Measurements from ENCODE around the gene TEX44. TPM values are rescaled to one million over a fixed set of nuclear protein-coding genes. Genes with fewer than 3 reads are reported as not detected.
A peak's percentile ranks its signal among the peaks of the same experiment; 100 is the strongest.

The TEX44 gene
- total RNA-seq, 4 donors from 2014 or later = not detected

DNA sequence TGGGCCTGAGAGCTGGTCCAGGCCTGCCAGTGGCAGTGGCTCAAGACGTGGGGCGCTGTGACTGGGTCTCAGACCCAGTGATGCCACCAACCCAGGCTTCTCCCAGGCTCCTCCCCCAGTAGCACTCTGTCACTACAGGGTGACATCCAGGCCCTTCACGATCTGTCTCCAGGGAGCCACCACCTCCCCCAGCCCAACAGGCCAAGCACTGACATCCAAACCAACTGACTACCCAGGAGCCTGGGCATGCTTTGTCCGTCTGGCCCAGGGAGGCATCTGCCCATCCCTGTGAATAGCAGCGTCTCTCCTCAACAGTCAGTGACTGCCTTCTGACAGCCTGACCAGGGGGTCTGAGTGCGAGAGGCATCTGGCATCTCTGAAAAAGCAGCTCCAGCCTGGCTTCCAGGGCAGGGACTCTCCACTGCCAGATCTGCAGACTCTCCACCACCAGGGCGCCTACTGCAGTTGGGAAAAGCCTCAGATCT, 13.0 kb downstream of the TEX44 start:
- Histone ChIP-seq H3K4me1 (peaks cover 0 to 22% (median 7%) of the 10 kb centered on the region in 4 donors), H3K36me3 (no peaks in the 10 kb centered on the region), H3K9me3 (no peaks in the 10 kb centered on the region), H3K27ac (peak overlapping the region; percentile 75 to 97 (median 92)), H3K27me3 (no peaks in the 10 kb centered on the region), H3K4me3 (no peak overlapping the region)
- TF ChIP-seq POLR2A (IDR thresholded peaks at IDR 0.05) = no peak
- TF ChIP-seq, protein P1, sequence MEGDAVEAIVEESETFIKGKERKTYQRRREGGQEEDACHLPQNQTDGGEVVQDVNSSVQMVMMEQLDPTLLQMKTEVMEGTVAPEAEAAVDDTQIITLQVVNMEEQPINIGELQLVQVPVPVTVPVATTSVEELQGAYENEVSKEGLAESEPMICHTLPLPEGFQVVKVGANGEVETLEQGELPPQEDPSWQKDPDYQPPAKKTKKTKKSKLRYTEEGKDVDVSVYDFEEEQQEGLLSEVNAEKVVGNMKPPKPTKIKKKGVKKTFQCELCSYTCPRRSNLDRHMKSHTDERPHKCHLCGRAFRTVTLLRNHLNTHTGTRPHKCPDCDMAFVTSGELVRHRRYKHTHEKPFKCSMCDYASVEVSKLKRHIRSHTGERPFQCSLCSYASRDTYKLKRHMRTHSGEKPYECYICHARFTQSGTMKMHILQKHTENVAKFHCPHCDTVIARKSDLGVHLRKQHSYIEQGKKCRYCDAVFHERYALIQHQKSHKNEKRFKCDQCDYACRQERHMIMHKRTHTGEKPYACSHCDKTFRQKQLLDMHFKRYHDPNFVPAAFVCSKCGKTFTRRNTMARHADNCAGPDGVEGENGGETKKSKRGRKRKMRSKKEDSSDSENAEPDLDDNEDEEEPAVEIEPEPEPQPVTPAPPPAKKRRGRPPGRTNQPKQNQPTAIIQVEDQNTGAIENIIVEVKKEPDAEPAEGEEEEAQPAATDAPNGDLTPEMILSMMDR (IDR thresholded peaks at IDR 0.05) = no peak
- no peak for DNase-seq

DNA sequence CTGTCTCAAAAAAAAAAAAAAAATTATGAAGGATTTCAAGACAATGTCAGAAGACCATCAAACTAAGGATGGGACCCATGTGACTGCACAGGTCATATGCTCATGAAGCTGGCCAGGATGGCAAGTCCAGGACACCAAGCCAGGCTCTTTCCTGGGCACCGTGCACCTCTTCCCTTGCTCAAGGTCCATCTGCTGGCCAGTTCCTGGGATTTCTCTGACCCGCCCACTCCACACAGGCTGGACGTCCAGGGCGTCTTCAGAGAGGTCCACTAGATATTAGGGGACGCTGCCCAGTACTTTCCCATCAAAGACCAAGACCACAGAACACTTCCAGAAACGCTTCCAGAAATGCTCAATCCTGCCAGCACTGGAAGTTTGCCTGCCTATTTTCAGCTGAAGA, 14.3 kb downstream of the TEX44 start:
- H3K27ac ChIP-seq = peak overlapping the region in 1 of 4 donors; percentile 97
- no peaks in the 10 kb centered on the region for H3K9me3 ChIP-seq
- no peak for DNase-seq
- TF ChIP-seq, protein P1 (IDR thresholded peaks at IDR 0.05) = no peak
- TF ChIP-seq POLR2A (IDR thresholded peaks at IDR 0.05) = no peak
- H3K4me1 ChIP-seq = peaks cover 0 to 30% (median 7%) of the 10 kb centered on the region in 4 donors
- H3K4me3 ChIP-seq = no peak overlapping the region
- H3K27me3 ChIP-seq = no peaks in the 10 kb centered on the region
- no peaks in the 10 kb centered on the region for H3K36me3 ChIP-seq

DNA sequence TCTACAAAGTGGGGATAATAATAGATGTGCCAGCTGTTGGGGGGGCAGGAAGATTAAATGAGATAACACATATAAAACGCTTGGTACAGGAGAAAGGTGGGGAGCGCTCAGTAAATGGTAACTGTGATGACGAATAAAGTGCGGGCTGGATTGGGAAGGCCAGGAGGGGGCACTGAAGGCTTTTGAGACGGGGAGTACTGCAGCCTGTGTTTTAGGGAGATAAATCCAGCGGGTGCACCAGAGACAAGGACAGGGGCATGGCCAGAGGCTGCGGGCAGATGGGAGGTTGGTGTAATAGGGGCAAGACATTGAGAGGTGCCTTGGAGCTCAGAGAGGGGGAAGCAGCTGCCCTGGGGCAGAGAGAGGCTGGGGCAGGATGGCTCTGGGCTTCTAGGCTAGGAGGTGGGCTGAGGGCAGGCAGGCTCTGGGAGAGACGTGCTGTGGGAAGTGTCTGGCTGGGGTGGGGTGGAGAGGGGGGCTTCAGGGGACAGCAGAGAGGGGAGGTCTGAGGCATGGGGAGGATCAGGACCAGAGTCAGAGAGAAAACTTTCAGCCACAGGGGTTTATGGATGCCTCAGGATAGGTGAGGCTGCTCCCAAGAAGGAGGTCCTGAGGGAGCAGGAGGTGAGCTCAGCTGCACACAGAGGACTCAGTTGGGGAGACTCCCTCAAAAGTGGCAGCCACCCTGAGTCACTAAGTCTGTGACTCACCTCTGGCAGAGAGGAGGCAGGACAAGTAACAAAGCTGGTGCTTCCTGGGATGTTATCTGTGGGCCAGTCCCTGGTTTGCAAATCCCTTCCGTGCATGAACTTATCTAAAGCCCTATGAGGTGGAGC, 18.8 kb downstream of the TEX44 start:
- DNase-seq = peak in 1 of 3 donors; percentile 62
- Histone ChIP-seq H3K27me3 (no peaks in the 10 kb centered on the region), H3K9me3 (no peaks in the 10 kb centered on the region), H3K36me3 (no peaks in the 10 kb centered on the region), H3K4me1 (peaks cover 0 to 49% (median 17%) of the 10 kb centered on the region in 4 donors), H3K4me3 (no peak overlapping the region), H3K27ac (peak overlapping the region; percentile 87 to 93 (median 88))
- TF ChIP-seq, protein P1 (IDR thresholded peaks at IDR 0.05) = peak in 1 of 6 experiments; percentile 11
- no peak for TF ChIP-seq POLR2A (IDR thresholded peaks at IDR 0.05)

DNA sequence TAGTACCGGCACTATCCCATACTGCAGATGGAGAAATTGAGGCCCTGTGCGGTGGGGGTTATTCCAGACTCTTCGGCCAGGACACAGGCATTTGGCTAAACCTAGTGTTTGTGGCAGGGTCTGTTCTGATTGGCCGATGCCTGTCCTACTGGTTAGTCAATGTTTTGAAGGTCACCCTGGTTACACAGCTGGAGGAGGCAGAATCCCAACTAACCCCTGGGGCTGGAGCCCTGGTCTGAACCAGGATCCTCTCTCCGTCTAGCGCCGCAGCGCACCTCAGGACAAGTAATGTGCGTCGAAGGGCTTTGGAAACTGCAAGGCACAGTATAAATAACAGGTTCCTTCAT, 19.4 kb downstream of the TEX44 start:
- peak overlapping the region; percentile 87 to 93 (median 88) for H3K27ac ChIP-seq
- TF ChIP-seq, protein P1 (IDR thresholded peaks at IDR 0.05) = no peak
- no peak for TF ChIP-seq POLR2A (IDR thresholded peaks at IDR 0.05)
- no peaks in the 10 kb centered on the region for H3K36me3 ChIP-seq
- H3K27me3 ChIP-seq = no peaks in the 10 kb centered on the region
- H3K9me3 ChIP-seq = no peaks in the 10 kb centered on the region
- H3K4me3 ChIP-seq = no peak overlapping the region
- peaks cover 0 to 51% (median 17%) of the 10 kb centered on the region in 4 donors for H3K4me1 ChIP-seq
- DNase-seq = no peak

DNA sequence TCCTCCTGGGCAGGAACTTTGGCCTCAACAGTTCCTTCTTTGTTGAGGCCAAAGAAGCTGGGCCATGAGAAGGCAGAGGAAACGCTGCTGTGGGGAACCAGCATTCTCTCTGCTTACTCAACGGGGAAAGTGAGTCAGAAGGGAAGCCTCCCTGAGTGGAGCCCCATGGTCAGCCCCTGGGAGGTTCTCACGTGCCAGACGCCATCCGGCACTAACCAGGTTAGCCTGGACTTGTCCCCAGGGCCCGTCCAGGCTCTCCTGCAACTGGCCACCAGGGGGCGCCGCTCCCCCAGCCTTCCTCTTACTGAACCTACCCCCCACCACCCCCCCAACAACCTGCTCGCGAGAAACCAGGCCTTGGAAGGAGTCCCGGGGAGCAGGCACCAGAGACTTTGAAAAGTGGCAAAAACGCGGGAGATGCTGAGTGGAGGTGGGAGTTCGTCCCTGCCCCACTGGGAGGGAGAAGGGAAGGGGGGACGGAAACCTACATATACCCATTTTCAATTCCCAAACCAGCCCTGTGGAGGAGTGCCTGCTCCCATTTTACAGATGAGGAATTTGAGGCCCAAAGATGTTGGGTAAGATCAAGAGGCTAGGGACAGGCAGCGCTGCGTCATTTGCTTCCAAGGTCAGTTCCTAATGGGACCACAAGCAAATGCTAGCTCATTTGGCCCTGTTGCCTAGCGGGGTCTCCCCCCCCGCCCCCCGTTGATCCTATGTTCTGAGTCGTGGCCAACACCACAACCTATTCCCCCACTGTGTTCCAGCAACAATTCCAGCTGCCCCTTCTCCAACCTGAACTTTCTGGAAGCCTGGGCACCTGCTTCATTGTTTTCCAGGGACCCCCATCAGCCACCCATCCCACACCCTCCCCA, 20.0 kb downstream of the TEX44 start:
- H3K4me3 ChIP-seq = peak overlapping the region in 1 of 4 donors; percentile 61
- peak overlapping the region; percentile 87 to 93 (median 88) for H3K27ac ChIP-seq
- H3K9me3 ChIP-seq = no peaks in the 10 kb centered on the region
- peak in 1 of 2 donors; percentile 22 for TF ChIP-seq POLR2A (IDR thresholded peaks at IDR 0.05)
- TF ChIP-seq, protein P1 (IDR thresholded peaks at IDR 0.05) = peak; percentile 87 to 99 (median 94)
- peaks cover 0 to 55% (median 17%) of the 10 kb centered on the region in 4 donors for H3K4me1 ChIP-seq
- no peaks in the 10 kb centered on the region for H3K36me3 ChIP-seq
- DNase-seq = peak; percentile 91 to 97 (median 94)
- no peaks in the 10 kb centered on the region for H3K27me3 ChIP-seq
